Mesodermal cell (in vitro differentiated cells): ENCODE measurements around the gene PARL. TPM values are rescaled to one million over a fixed set of nuclear protein-coding genes. Genes with fewer than 3 reads are reported as not detected.

Source experiments
- H3K27ac ChIP-seq: 2 replicates; pipeline ENCODE4 v1.7.0; 2013; ENCODE audit warnings: mild to moderate bottlenecking, low read depth, low read length, moderate library complexity; ENCODE audit not compliant: severe bottlenecking
- H3K36me3 ChIP-seq: 2 replicates; pipeline ENCODE4 v1.7.1; 2013; ENCODE audit warnings: mild to moderate bottlenecking, low read length, moderate library complexity; ENCODE audit not compliant: control insufficient read depth, insufficient read depth
- H3K4me1 ChIP-seq: one replicate; pipeline ENCODE4 v1.7.1; 2013; ENCODE audit warnings: mild to moderate bottlenecking, low read length; ENCODE audit not compliant: insufficient read depth, control insufficient read depth, poor library complexity, severe bottlenecking
- H3K4me3 ChIP-seq: 2 replicates; pipeline ENCODE4 v1.7.0; 2013; ENCODE audit warnings: low read length, control low read depth, mild to moderate bottlenecking; ENCODE audit not compliant: insufficient read depth, poor library complexity, severe bottlenecking; ENCODE audit errors: extremely low read depth
- H3K9me3 ChIP-seq: 2 replicates; pipeline ENCODE4 v1.7.1; 2013; ENCODE audit warnings: mild to moderate bottlenecking, low read length, moderate library complexity; ENCODE audit not compliant: control insufficient read depth
- WGBS, 2 experiments: methylation state at CpG; one replicate each; pipeline ENCODE4 v1.1.5; 2013; ENCODE audit warnings: missing lambda C conversion rate in 2 of 2; ENCODE audit not compliant: insufficient coverage in 2 of 2; 5-methylcytosine and 5-hydroxymethylcytosine counted together
- polyA plus RNA-seq, 2 experiments: library from polyadenylated mRNA; stranded (reverse); fragments of 50-300 nt; gene quantifications; one replicate each; pipeline ENCODE4 v1.2.3, GENCODE V29; 2013

The PARL gene, protein sequence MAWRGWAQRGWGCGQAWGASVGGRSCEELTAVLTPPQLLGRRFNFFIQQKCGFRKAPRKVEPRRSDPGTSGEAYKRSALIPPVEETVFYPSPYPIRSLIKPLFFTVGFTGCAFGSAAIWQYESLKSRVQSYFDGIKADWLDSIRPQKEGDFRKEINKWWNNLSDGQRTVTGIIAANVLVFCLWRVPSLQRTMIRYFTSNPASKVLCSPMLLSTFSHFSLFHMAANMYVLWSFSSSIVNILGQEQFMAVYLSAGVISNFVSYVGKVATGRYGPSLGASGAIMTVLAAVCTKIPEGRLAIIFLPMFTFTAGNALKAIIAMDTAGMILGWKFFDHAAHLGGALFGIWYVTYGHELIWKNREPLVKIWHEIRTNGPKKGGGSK
- polyA plus RNA-seq (2013, experiment 1 of 2): 51.9 TPM
- polyA plus RNA-seq (2013, experiment 2 of 2): 50.3 TPM

DNA sequence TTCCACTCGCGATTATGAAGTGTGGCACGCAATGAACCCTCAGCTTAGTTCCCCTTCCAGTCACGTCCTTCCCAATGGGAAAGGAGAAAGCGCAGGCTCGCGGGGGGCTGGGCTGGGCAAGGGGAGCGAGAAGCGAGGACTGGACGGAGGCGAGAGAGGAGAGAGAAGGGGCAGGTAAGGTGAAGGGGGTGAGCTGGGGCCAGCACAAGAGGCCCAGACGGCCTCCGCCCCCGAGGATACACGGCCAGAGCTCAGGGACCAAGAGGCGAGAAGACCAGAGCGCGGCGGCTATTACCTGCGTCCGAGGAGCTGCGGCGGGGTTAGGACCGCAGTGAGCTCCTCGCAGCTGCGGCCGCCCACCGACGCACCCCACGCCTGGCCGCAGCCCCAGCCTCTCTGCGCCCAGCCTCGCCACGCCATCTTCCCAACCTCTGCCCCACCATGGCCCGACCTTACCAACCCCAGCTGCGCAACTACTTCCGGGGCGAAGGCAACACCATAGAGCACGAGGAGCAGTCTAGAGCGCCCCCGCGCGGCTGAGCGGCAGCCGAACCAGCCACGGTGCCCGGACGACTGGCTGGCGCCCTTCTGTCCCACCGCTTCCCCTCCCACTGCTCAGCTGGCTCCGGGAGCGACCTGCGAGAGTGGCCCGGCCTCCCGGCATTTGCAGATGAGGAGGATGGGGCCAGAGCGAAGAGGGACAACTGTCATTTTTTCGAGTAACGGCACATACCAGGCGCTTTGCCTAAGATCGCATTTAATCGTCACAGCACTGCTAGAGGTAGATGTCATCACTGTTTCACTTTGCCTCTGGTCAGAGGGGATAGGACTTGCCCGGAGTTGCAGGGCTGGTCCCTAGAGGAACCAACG, at the start of gene PARL:
PARL (minus strand) TSS at position 454 of the 870 bp plus-strand sequence; CDS start at position 420, 34 bp downstream.
- H3K27ac ChIP-seq: peak within 1 kb of the TSS; percentile 59
- H3K4me1 ChIP-seq: peaks cover 6% of the 10 kb centered on the region
- H3K9me3 ChIP-seq: no peaks in the 10 kb centered on the region
- peak within 1 kb of the TSS; percentile 98 for H3K4me3 ChIP-seq
- 2 to 3% methylated on average over 33 to 60 of the region's 63 CpGs for WGBS, 2 experiments
- H3K36me3 ChIP-seq: peaks cover 11% of the 10 kb centered on the region

DNA sequence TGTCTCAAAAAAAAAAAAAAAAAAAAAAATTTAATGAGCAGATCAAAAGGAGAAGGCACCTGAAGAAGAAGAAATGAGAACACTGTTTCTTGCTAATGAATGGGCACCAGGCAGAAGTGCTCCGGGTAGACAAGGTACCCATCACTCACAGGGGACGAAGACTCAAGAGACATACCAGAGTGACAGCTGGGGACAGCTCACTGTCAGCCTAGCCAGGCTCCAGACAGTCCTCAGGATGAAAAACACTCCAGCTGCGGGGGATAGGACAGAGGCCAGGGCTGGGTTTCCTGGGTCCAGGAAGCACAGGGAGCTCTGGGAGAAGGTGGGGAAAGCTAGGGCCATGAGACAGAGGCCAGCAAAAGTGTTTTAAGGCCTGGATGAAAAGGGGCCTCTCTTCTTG, 48.5 kb upstream of the PARL start:
- Histone ChIP-seq H3K36me3 (peaks cover 60% of the 10 kb centered on the region), H3K4me3 (no peak overlapping the region), H3K9me3 (no peaks in the 10 kb centered on the region), H3K27ac (no peak overlapping the region), H3K4me1 (no peaks in the 10 kb centered on the region)
- 87 to 88% methylated on average over 2 to 3 of the region's 3 CpGs for WGBS, 2 experiments

DNA sequence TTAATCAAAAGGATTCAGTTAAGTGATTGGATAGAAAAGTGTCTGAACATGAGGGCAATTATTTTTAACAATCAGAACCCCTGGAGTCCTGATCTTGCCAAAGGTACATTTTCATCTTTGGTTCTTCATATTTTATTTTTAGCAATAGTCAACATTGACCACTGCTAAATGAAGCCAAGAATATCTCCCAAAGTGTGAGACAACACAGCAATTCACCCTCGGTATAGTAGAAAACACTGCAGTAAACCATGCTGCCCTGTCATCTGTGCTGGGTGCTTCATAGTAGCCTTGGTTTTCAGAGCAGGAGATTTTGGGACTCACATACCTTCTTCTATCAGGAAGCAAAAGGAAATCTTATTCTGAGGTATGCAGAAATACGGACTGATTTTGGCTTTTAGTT, 47.2 kb upstream of the PARL start:
- Histone ChIP-seq H3K4me1 (no peaks in the 10 kb centered on the region), H3K9me3 (no peaks in the 10 kb centered on the region), H3K4me3 (no peak overlapping the region), H3K36me3 (peaks cover 59% of the 10 kb centered on the region), H3K27ac (no peak overlapping the region)
- WGBS, 2 experiments: 100% methylated on average over 1 of the region's 2 CpGs

DNA sequence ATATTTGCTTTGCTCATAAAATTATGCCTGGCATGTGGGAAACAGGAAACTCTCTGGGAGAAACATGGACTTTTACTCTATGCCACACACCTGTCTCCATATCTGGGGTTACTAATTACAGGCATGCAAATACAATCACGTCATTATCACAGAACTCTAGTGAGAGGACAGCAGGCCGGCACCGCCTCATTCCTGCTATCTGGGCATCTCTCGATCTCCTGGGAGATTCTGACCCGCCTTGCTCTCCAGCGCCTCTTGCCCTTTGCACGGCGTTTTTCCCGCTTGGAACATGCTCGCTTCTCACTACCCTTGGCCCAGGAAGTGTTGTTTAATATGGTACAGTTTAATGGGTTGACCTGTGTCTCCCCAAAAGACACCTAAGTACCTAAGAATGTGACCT, 45.4 kb upstream of the PARL start:
- no peaks in the 10 kb centered on the region for H3K9me3 ChIP-seq
- WGBS, 2 experiments: 79 to 92% methylated on average over 5 to 9 of the region's 10 CpGs
- H3K27ac ChIP-seq: no peak overlapping the region
- no peak overlapping the region for H3K4me3 ChIP-seq
- no peaks in the 10 kb centered on the region for H3K4me1 ChIP-seq
- peaks cover 57% of the 10 kb centered on the region for H3K36me3 ChIP-seq

DNA sequence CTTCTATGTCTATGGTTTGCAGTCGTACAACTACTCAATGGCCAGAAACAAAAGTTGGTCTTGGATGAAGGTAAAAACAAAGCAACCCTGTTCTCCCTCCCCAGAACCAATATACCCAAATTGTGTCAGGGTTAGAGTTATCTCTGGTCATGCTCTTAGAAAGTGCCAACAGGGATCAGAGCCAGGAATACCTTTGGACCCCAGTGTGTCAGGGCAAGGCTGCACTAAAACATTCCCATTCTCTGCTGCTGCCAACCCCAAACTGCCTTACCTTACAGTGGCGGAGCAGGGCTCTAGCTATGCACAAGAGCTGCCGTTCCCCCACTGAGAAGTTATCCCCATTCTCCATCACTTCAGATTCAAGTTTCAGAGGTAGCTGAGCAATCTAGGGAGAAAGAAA, 42.4 kb upstream of the PARL start:
- Histone ChIP-seq H3K9me3 (no peaks in the 10 kb centered on the region), H3K27ac (no peak overlapping the region), H3K4me1 (no peaks in the 10 kb centered on the region), H3K4me3 (no peak overlapping the region), H3K36me3 (peaks cover 66% of the 10 kb centered on the region)
- 100% methylated on average over 1 of the region's 3 CpGs; no CpG with 5 or more reads in 1 of the 2 experiments for WGBS, 2 experiments

DNA sequence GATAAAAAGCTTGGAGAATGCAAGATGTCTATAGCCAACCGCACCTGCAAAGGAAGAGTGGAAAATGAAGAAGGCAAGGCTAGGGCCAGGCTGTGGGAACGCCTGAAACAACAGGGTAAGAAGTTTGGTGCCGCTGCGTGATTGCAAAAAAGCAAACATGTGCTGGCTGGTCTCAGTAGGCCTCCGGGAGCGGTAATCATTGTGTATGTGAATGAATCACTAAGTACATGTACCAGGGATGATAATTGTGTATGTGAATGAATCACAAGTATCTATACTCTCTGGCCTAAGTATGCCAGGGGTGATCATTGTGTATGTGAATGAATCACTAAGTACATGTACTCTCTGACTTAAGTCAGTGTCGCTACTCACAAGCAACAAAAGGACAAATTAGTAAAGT, 40.3 kb upstream of the PARL start:
- 91 to 95% methylated on average over 6 to 7 of the region's 7 CpGs for WGBS, 2 experiments

DNA sequence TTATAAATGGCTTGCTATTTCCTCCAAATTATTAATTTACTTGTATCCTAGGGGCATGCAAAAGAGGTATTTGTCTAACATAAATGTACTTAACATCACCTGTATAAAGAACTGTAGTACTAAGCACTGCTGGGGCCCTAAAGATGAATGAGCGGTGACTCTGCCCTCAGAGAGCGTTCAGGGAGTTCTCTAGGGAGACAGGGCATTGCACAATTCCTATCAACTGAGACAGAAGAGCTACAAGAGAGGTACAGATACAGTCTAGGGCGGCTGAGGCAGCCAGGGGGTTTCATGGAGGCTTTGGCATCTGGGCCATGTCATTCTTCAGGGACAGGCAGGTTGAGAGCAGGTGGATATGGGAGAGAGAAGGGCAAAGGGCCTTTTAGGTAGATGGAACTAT, 39.9 kb upstream of the PARL start:
- Histone ChIP-seq H3K4me3 (no peak overlapping the region), H3K27ac (no peak overlapping the region), H3K9me3 (no peaks in the 10 kb centered on the region), H3K4me1 (no peaks in the 10 kb centered on the region), H3K36me3 (peaks cover 78% of the 10 kb centered on the region)
- 97 to 100% methylated on average over 1 to 3 of the region's 3 CpGs for WGBS, 2 experiments

More for the DNA sequence above, 40.3 kb upstream of the PARL start:
- Histone ChIP-seq H3K4me3 (no peak overlapping the region), H3K4me1 (no peaks in the 10 kb centered on the region), H3K9me3 (no peaks in the 10 kb centered on the region), H3K27ac (no peak overlapping the region), H3K36me3 (peaks cover 74% of the 10 kb centered on the region)

DNA sequence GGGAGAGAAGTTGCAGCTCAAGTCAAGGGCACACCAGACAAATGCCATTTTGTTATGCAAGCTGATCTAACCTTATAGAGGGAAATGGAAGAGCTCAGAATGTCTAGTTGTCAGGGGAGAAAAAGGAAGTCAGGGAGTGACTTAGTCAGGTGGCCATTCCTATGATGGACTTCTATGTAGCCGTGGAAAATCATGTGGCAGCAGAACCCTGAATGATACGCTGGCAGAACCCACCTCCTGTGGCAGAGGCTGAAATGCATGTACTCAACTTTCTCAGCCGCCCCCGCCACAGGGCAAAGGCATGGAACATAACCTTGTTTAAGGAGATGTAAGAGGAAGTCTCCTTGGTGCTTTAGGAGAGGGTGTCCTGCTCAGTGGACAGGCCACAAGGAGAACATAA, 37.7 kb upstream of the PARL start:
- Histone ChIP-seq H3K9me3 (no peaks in the 10 kb centered on the region), H3K4me1 (no peaks in the 10 kb centered on the region), H3K4me3 (no peak overlapping the region), H3K27ac (no peak overlapping the region), H3K36me3 (peaks cover 66% of the 10 kb centered on the region)
- 98 to 100% methylated on average over 4 of the region's 4 CpGs for WGBS, 2 experiments

DNA sequence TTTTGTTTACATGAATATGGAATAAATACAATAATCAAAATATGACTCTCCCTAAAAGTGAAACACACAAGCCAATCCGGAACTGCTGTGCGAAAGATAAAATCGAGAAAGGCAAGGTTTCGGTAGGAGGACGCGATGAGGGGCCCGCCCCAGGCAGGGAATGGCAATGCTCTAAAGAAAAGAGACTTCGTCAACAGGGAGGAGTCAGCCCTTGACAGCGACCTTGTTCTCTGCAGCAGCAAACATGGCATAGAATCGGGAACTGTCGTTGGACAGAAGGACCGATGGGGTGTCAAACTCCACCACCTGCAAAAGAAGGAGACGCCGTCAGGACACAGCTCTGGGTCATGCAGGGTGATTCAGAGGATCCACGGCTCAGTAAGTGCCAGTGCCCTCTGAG, 36.4 kb upstream of the PARL start:
- H3K27ac ChIP-seq: no peak overlapping the region
- no peak overlapping the region for H3K4me3 ChIP-seq
- WGBS, 2 experiments: 92 to 96% methylated on average over 13 to 15 of the region's 15 CpGs
- H3K36me3 ChIP-seq: peaks cover 56% of the 10 kb centered on the region
- no peaks in the 10 kb centered on the region for H3K9me3 ChIP-seq
- no peaks in the 10 kb centered on the region for H3K4me1 ChIP-seq

DNA sequence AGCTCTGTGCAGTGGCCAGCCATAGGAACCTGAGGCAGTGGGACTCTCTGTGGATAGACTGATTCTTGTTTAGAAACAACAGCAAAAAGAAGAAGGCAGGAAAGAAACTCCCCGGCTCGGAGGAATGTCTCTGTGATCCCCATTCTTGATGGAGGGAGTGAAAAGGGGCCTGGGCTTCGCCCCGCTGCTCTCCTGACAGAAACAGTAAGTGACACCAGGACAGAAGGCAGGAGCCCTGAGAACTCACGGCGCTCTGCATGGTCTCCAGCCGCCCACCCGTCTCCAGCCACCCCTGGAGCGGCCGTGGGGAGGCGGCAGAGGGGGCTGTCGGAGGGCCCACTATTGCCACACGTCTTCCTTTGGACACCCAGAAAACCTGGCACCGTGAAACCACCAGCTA, 35.7 kb upstream of the PARL start:
- Histone ChIP-seq H3K27ac (no peak overlapping the region), H3K4me3 (no peak overlapping the region), H3K9me3 (no peaks in the 10 kb centered on the region), H3K4me1 (no peaks in the 10 kb centered on the region), H3K36me3 (peaks cover 49% of the 10 kb centered on the region)
- 90% methylated on average over 13 of the region's 14 CpGs for WGBS, 2 experiments
